PC-9 (cell line): ENCODE data around the gene KLHL14. TPM values are rescaled to one million over a fixed set of nuclear protein-coding genes. Genes with fewer than 3 reads are reported as not detected.
A peak's percentile ranks its signal among the peaks of the same experiment; 100 is the strongest.
"Not testable (repeated sequence)": the region's sequence is repeated elsewhere in the genome, so short reads cannot be mapped to it uniquely, and the experiment has no call there.

Source experiments
- BruUV-seq: library from RNA; stranded (reverse); fragments of 400-500 nt; replicated peaks from 2 replicates; lab custom pipeline; 2021; lab: Mats Ljungman, UMichigan
- CTCF ChIA-PET: fragments of 300-600 bp; sonication (Branson Sonifier 250); formaldehyde crosslinking; loops from one replicate; lab custom pipeline; 2022; ENCODE audit warnings: antibody characterized with exemption; lab: Charles Lee
- POLR2A ChIA-PET: fragments of 300-600 bp; sonication (Branson Sonifier 250); formaldehyde crosslinking; loops from one replicate; lab custom pipeline; 2022; ENCODE audit warnings: antibody characterized with exemption; ENCODE audit not compliant: unreplicated experiment; lab: Charles Lee
- DNase-seq, 2 experiments: peaks; one replicate each; pipeline versions ENCODE4 v3.0.0 to v3.0.0-alpha.2; 2015 to 2022; ENCODE audit warnings: mixed read lengths in 1 of 2
- H2AFZ ChIP-seq: fragments of 200-600 bp; sonication (generic); 2 replicates; pipeline ENCODE4 v1.8.1; 2017; ENCODE audit warnings: antibody characterized with exemption
- H3F3A ChIP-seq: fragments of 200-600 bp; sonication (generic); 2 replicates; pipeline ENCODE4 v1.8.1; 2017; ENCODE audit warnings: antibody characterized with exemption, mild to moderate bottlenecking, low read depth; ENCODE audit not compliant: insufficient read depth
- H3K27ac ChIP-seq: fragments of 200-600 bp; sonication (generic); 2 replicates; pipeline ENCODE4 v1.6.1; 2016; ENCODE audit warnings: mixed run types
- H3K27me3 ChIP-seq: fragments of 200-600 bp; sonication (generic); 2 replicates; pipeline ENCODE4 v1.6.1; 2016; ENCODE audit warnings: low read depth, mixed run types; ENCODE audit not compliant: insufficient read depth
- H3K36me3 ChIP-seq: fragments of 200-600 bp; sonication (generic); 2 replicates; pipeline ENCODE4 v1.6.1; 2016; ENCODE audit warnings: low read depth, mixed run types
- H3K4me1 ChIP-seq: fragments of 200-600 bp; sonication (generic); replicated peaks from 2 replicates; pipeline ENCODE4 v1.6.1; 2016; ENCODE audit warnings: mixed run types; ENCODE audit not compliant: insufficient read depth
- H3K4me2 ChIP-seq: fragments of 200-600 bp; sonication (generic); 2 replicates; pipeline ENCODE4 v1.6.1; 2017; ENCODE audit warnings: mixed run types
- H3K4me3 ChIP-seq: fragments of 200-600 bp; sonication (generic); 2 replicates; pipeline ENCODE4 v1.6.1; 2016; ENCODE audit warnings: mixed run types
- H3K79me2 ChIP-seq: fragments of 200-600 bp; sonication (generic); 2 replicates; pipeline ENCODE4 v1.6.1; 2017; ENCODE audit warnings: low read depth, mixed run types
- H3K9me2 ChIP-seq: fragments of 200-600 bp; sonication (generic); 2 replicates; pipeline ENCODE4 v1.8.1; 2017; ENCODE audit warnings: mild to moderate bottlenecking; ENCODE audit not compliant: insufficient read depth
- H3K9me3 ChIP-seq: fragments of 200-600 bp; sonication (generic); 2 replicates; pipeline ENCODE4 v1.8.1; 2016; ENCODE audit warnings: low read depth; ENCODE audit not compliant: insufficient read depth
- H4K20me1 ChIP-seq: fragments of 200-600 bp; sonication (generic); 2 replicates; pipeline ENCODE4 v1.8.1; 2017; ENCODE audit not compliant: insufficient read depth
- CTCF ChIP-seq: fragments of 200-600 bp; sonication (generic); conservative IDR thresholded peaks from 2 replicates; pipeline ENCODE4 v1.6.1; 2017; ENCODE audit warnings: mixed run types, antibody characterized with exemption, mild to moderate bottlenecking, moderate library complexity
- EZH2 ChIP-seq: fragments of 200-600 bp; sonication (generic); IDR thresholded peaks from 2 replicates; pipeline ENCODE4 v1.8.0; 2017; ENCODE audit warnings: antibody characterized with exemption, low read depth
- intact Hi-C: fragments of 100-400 bp; cut with micrococcal nuclease; formaldehyde crosslinking; loops from one replicate; pipeline ENCODE4 v1.10.0; 2022; ENCODE audit not compliant: unreplicated experiment
- total RNA-seq: library from RNA; stranded (reverse); gene quantifications from 2 replicates; pipeline ENCODE4 v1.2.3, GENCODE V29; 2021

Gene KLHL14
- total RNA-seq, 1 experiment from 2014 or later: not detected

DNA sequence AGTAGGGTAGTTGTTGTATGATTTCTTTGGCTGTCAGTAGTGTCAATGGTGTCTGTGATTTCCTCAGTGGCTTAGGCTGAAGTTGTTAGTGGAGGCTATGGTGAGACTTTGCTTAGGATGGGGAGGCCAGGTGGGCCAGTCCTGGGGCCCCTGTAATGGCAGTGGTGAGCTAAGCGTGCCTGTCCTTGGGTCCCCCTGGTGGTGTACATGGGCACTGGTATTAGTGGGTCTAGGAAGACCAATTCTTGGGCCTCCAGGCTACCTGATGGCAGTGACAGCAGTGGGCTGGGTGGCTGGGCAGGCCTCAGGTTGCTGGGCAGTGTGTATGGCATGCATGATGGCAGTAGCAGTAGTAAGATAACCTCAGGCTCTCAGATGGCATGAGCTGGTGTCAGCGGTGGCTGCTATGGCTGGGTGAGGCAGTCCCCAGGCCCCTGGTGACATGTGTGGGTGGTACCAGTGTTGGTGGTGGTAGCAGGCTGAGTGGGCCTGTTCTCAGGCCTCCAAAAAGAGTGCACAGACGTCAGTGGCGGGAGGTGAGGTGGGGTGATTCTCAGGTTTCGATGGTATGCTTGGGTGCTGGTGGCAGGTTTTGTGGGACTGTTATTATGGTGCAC is 103.2 kb downstream of the KLHL14 start:
- H3K36me3 ChIP-seq: no peaks in the 10 kb centered on the region
- no peak overlapping the region for H3K4me2 ChIP-seq
- H3K27ac ChIP-seq: no peak overlapping the region
- H3K27me3 ChIP-seq: no peaks in the 10 kb centered on the region
- H3K9me2 ChIP-seq: no peaks in the 10 kb centered on the region
- H3F3A ChIP-seq: no peaks in the 10 kb centered on the region
- ChIA-PET CTCF (no interaction called here), POLR2A (no interaction called here)
- H4K20me1 ChIP-seq: no peaks in the 10 kb centered on the region
- no peaks in the 10 kb centered on the region for H3K79me2 ChIP-seq
- DNase-seq: no peak
- BruUV-seq: no TSS peak
- no peaks in the 10 kb centered on the region for H3K4me1 ChIP-seq
- no peaks in the 10 kb centered on the region for H3K9me3 ChIP-seq
- TF ChIP-seq CTCF (no peak), EZH2 (no peak)
- H3K4me3 ChIP-seq: no peak overlapping the region
- intact Hi-C loops: no loop called here
- H2AFZ ChIP-seq: no peak overlapping the region

DNA sequence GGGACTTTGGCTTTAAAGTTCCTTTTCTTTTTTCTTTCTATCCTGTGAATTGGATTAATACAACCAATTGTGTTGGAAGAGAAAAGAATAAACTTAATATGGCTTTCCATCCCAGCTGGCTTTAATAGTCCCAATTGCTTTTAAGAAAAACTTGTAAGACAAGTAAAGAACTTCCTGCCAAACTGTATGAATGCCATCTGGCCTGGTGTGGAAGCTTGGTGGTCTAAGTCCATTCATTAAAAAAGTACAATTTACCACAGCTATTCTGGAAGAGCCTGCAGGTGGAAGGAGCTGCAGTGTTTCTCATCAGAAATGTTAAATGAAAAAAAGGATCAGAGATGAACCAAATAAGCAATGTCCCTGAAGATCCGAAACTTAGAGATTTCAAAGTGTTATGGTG is 103.9 kb downstream of the KLHL14 start:
- Histone ChIP-seq H3K4me3 (no peak overlapping the region), H3K4me1 (no peaks in the 10 kb centered on the region), H3K4me2 (no peak overlapping the region), H2AFZ (no peak overlapping the region), H3K9me2 (no peaks in the 10 kb centered on the region), H3K9me3 (no peaks in the 10 kb centered on the region), H3K27ac (no peak overlapping the region), H3K79me2 (no peaks in the 10 kb centered on the region), H3F3A (no peaks in the 10 kb centered on the region), H3K27me3 (no peaks in the 10 kb centered on the region), H4K20me1 (no peaks in the 10 kb centered on the region), H3K36me3 (no peaks in the 10 kb centered on the region)
- no peak for DNase-seq
- ChIA-PET POLR2A (no interaction called here), CTCF (no interaction called here)
- TF ChIP-seq CTCF: no peak
- no peak for TF ChIP-seq EZH2
- intact Hi-C loops: no loop called here
- BruUV-seq: no TSS peak

DNA sequence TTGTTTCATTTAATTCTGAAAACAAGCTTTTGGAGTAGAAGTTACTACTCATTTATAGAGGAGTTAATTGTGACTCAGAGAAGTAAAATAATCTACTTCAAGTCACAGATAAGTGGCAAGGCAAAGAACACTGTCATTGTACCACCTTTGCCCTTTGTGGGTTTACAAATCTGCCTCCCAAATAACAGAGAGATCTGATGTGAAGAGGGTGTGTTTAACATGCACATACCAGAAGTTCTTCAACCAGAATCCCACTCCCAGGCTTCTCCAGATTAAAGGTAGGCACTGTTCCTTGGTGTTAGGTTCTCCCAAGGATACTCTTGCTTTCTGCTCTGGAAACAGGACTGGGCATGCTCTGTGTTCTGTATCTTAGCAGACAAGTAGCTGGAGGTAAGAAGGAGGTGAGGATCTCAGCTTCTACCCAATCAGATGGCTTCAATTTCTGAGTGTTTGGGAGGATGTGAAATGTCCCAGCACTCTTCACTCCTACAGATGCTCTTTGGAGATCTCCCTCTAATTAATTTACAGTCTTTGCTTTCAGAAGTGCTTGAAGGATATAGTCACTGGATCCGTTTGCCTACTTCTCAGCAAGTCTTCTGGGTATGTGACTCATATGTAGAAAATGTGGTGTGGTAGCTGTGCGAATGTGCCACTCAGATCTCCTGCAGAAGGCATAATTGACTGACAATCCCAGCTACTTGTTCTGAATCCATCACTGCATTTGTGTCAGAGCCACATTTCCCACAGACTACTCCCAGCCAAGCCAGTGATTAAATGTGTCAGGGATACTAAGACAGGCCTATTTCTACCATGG is 111.1 kb downstream of the KLHL14 start:
- H3K27me3 ChIP-seq: no peaks in the 10 kb centered on the region
- intact Hi-C loops: no loop called here
- ChIA-PET CTCF (no interaction called here), POLR2A (no interaction called here)
- peak overlapping the region; percentile 36 for H3K4me2 ChIP-seq
- H3K36me3 ChIP-seq: no peaks in the 10 kb centered on the region
- BruUV-seq: no TSS peak
- H4K20me1 ChIP-seq: no peaks in the 10 kb centered on the region
- no peak overlapping the region for H2AFZ ChIP-seq
- no peaks in the 10 kb centered on the region for H3K79me2 ChIP-seq
- peak in 1 of 2 experiments; percentile 61 for DNase-seq
- peaks cover 11% of the 10 kb centered on the region for H3K4me1 ChIP-seq
- no peak overlapping the region for H3K4me3 ChIP-seq
- no peaks in the 10 kb centered on the region; the same call in 1 of the 2 replicates for H3F3A ChIP-seq
- 0 out of 2 replicates have a peak overlapping the region, but pooled peaks have one; percentile 27 for H3K27ac ChIP-seq
- TF ChIP-seq CTCF (no peak), EZH2 (no peak)
- no peaks in the 10 kb centered on the region for H3K9me3 ChIP-seq
- no peaks in the 10 kb centered on the region for H3K9me2 ChIP-seq

GRCh38 chr18:32654507-32654906 is 118.3 kb downstream of the KLHL14 start:
- H3K27ac ChIP-seq, H3F3A ChIP-seq, H3K4me1 ChIP-seq, H3K27me3 ChIP-seq, H3K36me3 ChIP-seq, H3K4me2 ChIP-seq, CTCF ChIA-PET, DNase-seq, H3K9me2 ChIP-seq, H3K4me3 ChIP-seq, BruUV-seq, H3K9me3 ChIP-seq, intact Hi-C loops, H4K20me1 ChIP-seq, POLR2A ChIA-PET, H2AFZ ChIP-seq, H3K79me2 ChIP-seq: not testable (repeated sequence)

DNA sequence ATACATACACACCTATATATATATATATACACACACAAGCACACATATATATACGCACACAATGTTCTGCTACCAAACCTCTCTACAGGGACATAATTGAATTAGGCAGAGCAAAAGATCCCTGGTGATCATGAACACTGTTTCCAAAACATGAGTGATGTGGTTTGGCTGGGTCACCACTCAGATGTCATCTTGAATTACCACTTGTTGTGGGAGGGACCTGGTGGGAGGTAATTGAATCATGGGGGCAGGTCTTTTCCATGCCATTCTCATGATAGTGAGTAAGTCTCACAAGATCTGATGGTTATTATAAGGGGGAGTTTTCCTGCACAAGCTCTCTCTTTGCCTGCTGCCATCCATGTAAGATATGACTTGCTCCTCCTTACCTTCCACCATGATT is 135.2 kb downstream of the KLHL14 start:
- H3F3A ChIP-seq, H3K27me3 ChIP-seq, BruUV-seq, H2AFZ ChIP-seq, H3K4me1 ChIP-seq, H3K4me2 ChIP-seq, H4K20me1 ChIP-seq, POLR2A ChIA-PET, H3K27ac ChIP-seq, H3K36me3 ChIP-seq, CTCF ChIA-PET, intact Hi-C loops, H3K9me3 ChIP-seq, DNase-seq, H3K9me2 ChIP-seq, H3K79me2 ChIP-seq, H3K4me3 ChIP-seq: not testable (repeated sequence)
